Bronchial epithelial cell (primary cell): ENCODE data around the gene NCOA7. TPM values are rescaled to one million over a fixed set of nuclear protein-coding genes. Genes with fewer than 3 reads are reported as not detected.
A peak's percentile ranks its signal among the peaks of the same experiment; 100 is the strongest.

Experiments
- DNase-seq: peaks from one replicate; pipeline ENCODE4 v3.0.0-alpha.2; 2010; ENCODE audit warnings: low read depth
- FAIRE-seq: peaks from 2 replicates; lab custom pipeline; 2011; peaks lifted over from hg19 to GRCh38; lab: Jason Lieb, UNC
- H3K27me3 ChIP-seq: 2 replicates; pipeline ENCODE4 v1.5.1; 2011; ENCODE audit warnings: low read length; ENCODE audit not compliant: control insufficient read depth, insufficient read depth
- H3K36me3 ChIP-seq: 2 replicates; pipeline ENCODE4 v1.5.1; 2011; ENCODE audit warnings: low read length; ENCODE audit not compliant: control insufficient read depth, insufficient read depth
- H3K4me3 ChIP-seq: 2 replicates; pipeline ENCODE4 v1.5.1; 2011; ENCODE audit warnings: mild to moderate bottlenecking, low read depth, low read length, control low read depth
- CTCF ChIP-seq: IDR thresholded peaks from 2 replicates; pipeline ENCODE4 v1.5.1; 2011; ENCODE audit warnings: mild to moderate bottlenecking, moderate library complexity, low read length, control low read depth, inconsistent platforms; ENCODE audit not compliant: insufficient read depth, severe bottlenecking
- total RNA-seq: library from RNA; depleted of rRNA; stranded (reverse); fragments of >200 nt; gene quantifications from 2 replicates; pipeline ENCODE4 v1.2.1, GENCODE V29; 2014

NCOA7 gene
- total RNA-seq, 1 donor from 2014 or later = 39.0 TPM

DNA sequence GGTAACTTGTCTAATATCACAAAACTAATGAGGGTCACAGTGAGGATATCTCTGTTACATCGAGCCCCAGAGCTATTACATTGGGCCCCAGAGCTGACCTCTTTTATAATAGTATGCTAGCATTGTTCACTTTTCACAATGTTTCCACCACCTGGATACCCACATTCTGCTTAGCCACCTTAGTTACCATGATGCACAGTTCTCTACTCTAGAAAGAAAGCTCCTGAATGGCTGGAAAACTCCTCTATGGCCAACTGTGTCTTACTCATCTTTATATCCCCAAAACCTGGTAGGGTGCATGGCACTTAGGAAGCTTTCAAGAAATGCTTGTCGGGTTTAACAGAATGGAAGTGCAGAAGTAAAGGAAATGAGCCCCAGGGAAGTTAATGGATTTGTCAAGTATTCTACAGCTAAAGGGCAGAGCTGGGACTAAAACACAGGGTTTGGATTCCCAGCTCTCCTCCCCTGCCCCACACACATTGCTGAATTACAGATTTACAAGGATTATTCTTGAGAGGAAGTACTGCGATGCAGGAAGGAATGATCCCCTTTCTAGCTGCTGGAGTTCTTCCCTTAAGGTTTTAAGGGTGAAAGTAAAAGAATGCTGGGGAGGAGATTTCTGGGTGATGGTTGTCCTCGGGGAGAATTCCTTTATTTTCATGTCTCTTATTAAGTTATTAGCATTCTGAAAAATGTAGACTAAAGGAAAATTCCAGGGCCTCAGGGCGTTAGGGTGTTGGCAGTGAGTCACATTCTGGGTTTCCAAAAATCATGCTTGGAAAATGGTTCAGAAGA, 149.7 kb downstream of the NCOA7 start:
- TF ChIP-seq CTCF = no peak
- Histone ChIP-seq H3K4me3 (no peak overlapping the region), H3K36me3 (no peaks in the 10 kb centered on the region), H3K27me3 (no peaks in the 10 kb centered on the region)
- FAIRE-seq (no peak), DNase-seq (peak; percentile 74)

GRCh38 chr6:125942672-125943527, 152.1 kb downstream of the NCOA7 start:
- DNase-seq (peak; percentile 94), FAIRE-seq (peak; percentile 7)
- no peak for TF ChIP-seq CTCF
- H3K27me3 ChIP-seq = no peaks in the 10 kb centered on the region
- H3K4me3 ChIP-seq = no peak overlapping the region
- H3K36me3 ChIP-seq = no peaks in the 10 kb centered on the region

DNA sequence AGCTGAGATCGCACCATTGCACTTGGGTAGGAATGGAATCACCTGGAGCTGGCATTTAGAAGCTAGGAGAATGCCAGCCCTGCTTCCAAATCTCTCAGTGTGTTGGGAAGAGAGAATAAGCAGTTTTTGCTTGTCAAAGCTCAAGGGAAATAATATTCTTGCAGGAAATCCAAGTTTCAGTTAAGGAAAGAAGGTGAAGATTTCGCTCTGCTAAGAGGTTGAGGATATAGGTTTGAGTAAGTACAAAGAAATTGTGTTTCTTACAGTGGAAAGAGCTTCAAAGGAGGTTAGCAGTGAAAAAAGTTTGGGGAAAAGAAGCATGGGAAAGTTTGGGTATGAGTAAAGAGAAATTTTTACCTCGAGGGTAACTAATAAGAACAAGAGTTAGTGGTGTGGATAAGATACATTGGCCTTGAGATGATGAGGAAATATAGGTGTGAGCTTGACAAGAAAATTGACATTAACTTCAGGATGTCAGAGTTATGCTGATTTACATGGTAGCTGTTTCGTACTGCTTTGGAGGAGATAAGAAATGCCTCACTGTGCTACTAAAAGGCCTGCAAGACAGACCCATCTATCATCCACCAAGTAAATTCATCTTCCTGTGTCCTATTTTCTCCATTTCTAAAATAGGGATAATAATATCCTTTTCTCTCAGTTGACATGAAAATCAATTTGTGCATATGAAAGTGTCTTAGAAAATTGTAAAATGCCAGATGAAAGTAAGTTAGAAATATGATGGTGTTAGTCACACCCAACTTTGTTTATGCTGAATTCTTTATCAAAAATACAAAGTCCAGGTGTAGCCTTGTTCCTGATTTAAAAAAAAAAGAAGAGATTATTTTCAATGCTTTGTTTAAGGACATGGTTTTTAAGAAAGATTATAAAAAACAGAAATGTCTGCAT, 153.0 kb downstream of the NCOA7 start:
- DNase-seq (no peak), FAIRE-seq (no peak)
- Histone ChIP-seq H3K27me3 (no peaks in the 10 kb centered on the region), H3K4me3 (no peak overlapping the region), H3K36me3 (no peaks in the 10 kb centered on the region)
- no peak for TF ChIP-seq CTCF

- Histone ChIP-seq H3K27me3 (no peaks in the 10 kb centered on the region), H3K36me3 (no peaks in the 10 kb centered on the region), H3K4me3 (no peak overlapping the region)
- peak; percentile 82 for DNase-seq
- TF ChIP-seq CTCF = no peak
- FAIRE-seq = no peak
Observed at GRCh38 chr6:125944434-125944816, 153.7 kb downstream of the NCOA7 start.

DNA sequence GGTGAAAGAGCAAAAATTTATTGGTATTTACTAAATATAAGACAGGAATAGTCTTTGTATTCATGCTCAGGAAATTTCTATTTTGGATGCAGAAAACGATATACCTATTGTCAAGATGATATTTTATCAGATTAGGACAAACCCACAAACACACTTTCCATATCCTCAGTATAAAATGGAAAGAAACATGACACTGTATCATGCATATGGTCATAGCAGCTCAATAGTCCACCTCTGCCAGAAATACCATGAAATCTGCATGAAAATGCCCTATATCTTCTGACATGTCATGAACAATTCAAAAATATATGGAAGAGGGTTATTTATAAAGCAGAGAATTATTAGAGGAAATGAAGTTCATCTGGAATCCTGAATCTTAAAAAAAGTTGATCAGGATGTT, 154.1 kb downstream of the NCOA7 start:
- Histone ChIP-seq H3K4me3 (no peak overlapping the region), H3K27me3 (no peaks in the 10 kb centered on the region), H3K36me3 (no peaks in the 10 kb centered on the region)
- TF ChIP-seq CTCF = no peak
- no peak for FAIRE-seq
- DNase-seq = no peak
